Smooth muscle cell (in vitro differentiated cells): ENCODE measurements around the gene SLX9. TPM values are rescaled to one million over a fixed set of nuclear protein-coding genes. Genes with fewer than 3 reads are reported as not detected.

ENCODE experiments used
- DNase-seq: peaks from one replicate; lab custom pipeline; 2025; ENCODE audit not compliant: unreplicated experiment; lab: John Stamatoyannopoulos, UW
- H2AFZ ChIP-seq: fragments of 200-600 bp; sonication (generic); 2 replicates; pipeline ENCODE4 v1.6.0; 2016; ENCODE audit warnings: antibody characterized with exemption, low read depth, mild to moderate bottlenecking
- H3F3A ChIP-seq: fragments of 200-600 bp; sonication (generic); 2 replicates; pipeline ENCODE4 v1.6.0; 2017; ENCODE audit warnings: antibody characterized with exemption, low read depth
- H3K27ac ChIP-seq: fragments of 200-600 bp; sonication (generic); 2 replicates; pipeline ENCODE4 v1.5.1; 2016; ENCODE audit warnings: low read depth, mild to moderate bottlenecking
- H3K27me3 ChIP-seq: fragments of 200-600 bp; sonication (generic); 2 replicates; pipeline ENCODE4 v1.6.1; 2016; ENCODE audit warnings: low read depth, mild to moderate bottlenecking
- H3K36me3 ChIP-seq: fragments of 200-600 bp; sonication (generic); 2 replicates; pipeline ENCODE4 v1.5.1; 2016; ENCODE audit warnings: low read depth
- H3K4me1 ChIP-seq: fragments of 200-600 bp; sonication (generic); 2 replicates; pipeline ENCODE4 v1.5.1; 2016; ENCODE audit warnings: low read depth
- H3K4me2 ChIP-seq: fragments of 200-600 bp; sonication (generic); 2 replicates; pipeline ENCODE4 v1.6.0; 2016; ENCODE audit warnings: mild to moderate bottlenecking
- H3K4me3 ChIP-seq: fragments of 200-600 bp; sonication (generic); 2 replicates; pipeline ENCODE4 v1.5.1; 2016; ENCODE audit warnings: mild to moderate bottlenecking
- H3K79me2 ChIP-seq: fragments of 200-600 bp; sonication (generic); 2 replicates; pipeline ENCODE4 v1.6.0; 2016; ENCODE audit warnings: low read depth, mild to moderate bottlenecking
- H3K9ac ChIP-seq: fragments of 200-600 bp; sonication (generic); 2 replicates; pipeline ENCODE4 v1.6.0; 2016; ENCODE audit warnings: low read depth
- H3K9me3 ChIP-seq: fragments of 200-600 bp; sonication (generic); replicated peaks from 2 replicates; pipeline ENCODE4 v1.5.1; 2016; ENCODE audit warnings: low read depth
- H4K20me1 ChIP-seq: fragments of 200-600 bp; sonication (generic); 2 replicates; pipeline ENCODE4 v1.6.0; 2016; ENCODE audit warnings: low read depth
- CTCF ChIP-seq: fragments of 200-600 bp; sonication (generic); IDR thresholded peaks from 2 replicates; pipeline ENCODE4 v1.5.1; 2017; ENCODE audit warnings: borderline replicate concordance, mild to moderate bottlenecking, antibody characterized with exemption; ENCODE audit not compliant: insufficient read depth, poor library complexity, severe bottlenecking
- WGBS: methylation state at CpG from one replicate; pipeline ENCODE4 v1.1.7; 2016; ENCODE audit warnings: low lambda C conversion rate; 5-methylcytosine and 5-hydroxymethylcytosine counted together
- polyA plus RNA-seq: library from polyadenylated mRNA; unstranded; fragments of >200 nt; fragmentation: Nextera tagmentation; extraction: Ambion mirVana; gene quantifications from 2 replicates; pipeline ENCODE4 v1.2.1, GENCODE V29; 2016
- total RNA-seq: library from RNA; depleted of rRNA; stranded (reverse); fragments of >200 nt; gene quantifications from 2 replicates; pipeline ENCODE4 v1.2.3, GENCODE V29; 2014

Gene SLX9
- total and polyA plus RNA-seq, 2 experiments from 2014 or later, result 13.9 to 26.6 TPM

GRCh38 chr21:44905728-44906090 lies 34.1 kb upstream of the SLX9 start:
- no peak overlapping the region for H3K4me3 ChIP-seq
- no peaks in the 10 kb centered on the region for H3K9me3 ChIP-seq
- TF ChIP-seq CTCF, result no peak
- no peak for DNase-seq
- H3F3A ChIP-seq, result no peaks in the 10 kb centered on the region
- H3K27me3 ChIP-seq, result no peaks in the 10 kb centered on the region
- WGBS, result 86% methylated on average over 4 of the region's 7 CpGs
- H3K4me2 ChIP-seq, result no peak overlapping the region
- no peaks in the 10 kb centered on the region for H3K36me3 ChIP-seq
- peaks cover 9% of the 10 kb centered on the region for H3K4me1 ChIP-seq
- no peaks in the 10 kb centered on the region for H3K79me2 ChIP-seq
- no peak overlapping the region for H2AFZ ChIP-seq
- no peak overlapping the region for H3K27ac ChIP-seq
- no peaks in the 10 kb centered on the region for H4K20me1 ChIP-seq
- H3K9ac ChIP-seq, result no peak overlapping the region

GRCh38 chr21:44907225-44907965 lies 32.4 kb upstream of the SLX9 start:
- no peak overlapping the region for H3K27ac ChIP-seq
- peaks cover 9% of the 10 kb centered on the region for H3K4me1 ChIP-seq
- DNase-seq, result no peak
- no peaks in the 10 kb centered on the region for H3K36me3 ChIP-seq
- no peak overlapping the region for H3K4me3 ChIP-seq
- no peak for TF ChIP-seq CTCF
- no peaks in the 10 kb centered on the region for H3F3A ChIP-seq
- H2AFZ ChIP-seq, result no peak overlapping the region
- no peak overlapping the region for H3K9ac ChIP-seq
- no peak overlapping the region for H3K4me2 ChIP-seq
- H4K20me1 ChIP-seq, result no peaks in the 10 kb centered on the region
- H3K79me2 ChIP-seq, result no peaks in the 10 kb centered on the region
- 62% methylated on average over 12 of the region's 16 CpGs for WGBS
- no peaks in the 10 kb centered on the region for H3K27me3 ChIP-seq
- H3K9me3 ChIP-seq, result no peaks in the 10 kb centered on the region

GRCh38 chr21:44907966-44908895 lies 31.6 kb upstream of the SLX9 start:
- H3F3A ChIP-seq, result no peaks in the 10 kb centered on the region
- no peak overlapping the region for H2AFZ ChIP-seq
- H3K36me3 ChIP-seq, result no peaks in the 10 kb centered on the region
- no peaks in the 10 kb centered on the region for H3K9me3 ChIP-seq
- H3K4me2 ChIP-seq, result peak overlapping the region; percentile 55
- H4K20me1 ChIP-seq, result no peaks in the 10 kb centered on the region
- H3K27me3 ChIP-seq, result no peaks in the 10 kb centered on the region
- no peak overlapping the region for H3K27ac ChIP-seq
- no peak overlapping the region for H3K9ac ChIP-seq
- 59% methylated on average over 25 of the region's 25 CpGs for WGBS
- TF ChIP-seq CTCF, result no peak
- H3K4me1 ChIP-seq, result peaks cover 9% of the 10 kb centered on the region
- H3K79me2 ChIP-seq, result no peaks in the 10 kb centered on the region
- H3K4me3 ChIP-seq, result no peak overlapping the region
- DNase-seq, result no peak
